ENCODE data around the gene CHST11. TPM values are rescaled to one million over a fixed set of nuclear protein-coding genes. Genes with fewer than 3 reads are reported as not detected.

CHST11 gene
- total RNA-seq, 1 experiment from 2014 or later, result 6.7 TPM

- Mint-ChIP-seq H3K4me3 (no peak overlapping the region), H3K9me3 (no peaks in the 10 kb centered on the region; a peak in 2 of 5 replicates), H3K27ac (no peak overlapping the region), H3K4me1 (peaks cover 33 to 45% of the 10 kb centered on the region in 2 experiments), H3K36me3 (ENCODE audit: insufficient read depth in 1 of 3, low read depth in 3 of 3) (peaks cover 0 to 7% (median 0%) of the 10 kb centered on the region in 3 experiments; a peak in 2 of 7 replicates), H3K27me3 (ENCODE audit: low read depth) (no peaks in the 10 kb centered on the region)
- Histone ChIP-seq H4K91ac (ENCODE audit: insufficient read length, low read depth, low read length) (no peak overlapping the region), H3K79me1 (ENCODE audit: insufficient read depth, low read depth, low read length, poor library complexity, severe bottlenecking) (no peaks in the 10 kb centered on the region), H2BK20ac (ENCODE audit: low read depth, low read length, poor library complexity, severe bottlenecking) (no peak overlapping the region), H3K23ac (ENCODE audit: insufficient read length, low read depth, low read length) (no peak overlapping the region), H4K5ac (ENCODE audit: insufficient read length, low read depth, low read length) (no peak overlapping the region), H3K27me3 (ENCODE audit: insufficient read depth, low read length) (no peaks in the 10 kb centered on the region), H2BK120ac (ENCODE audit: low read depth, low read length, poor library complexity, severe bottlenecking) (no peak overlapping the region), H4K8ac (replicated peaks; ENCODE audit: insufficient read length, low read depth, low read length) (no peak overlapping the region), H2BK15ac (ENCODE audit: low read depth, low read length) (no peak overlapping the region), H2BK12ac (ENCODE audit: insufficient read length, low read depth, low read length) (no peak overlapping the region), H4K20me1 (ENCODE audit: control insufficient read depth, insufficient read depth, insufficient read length) (no peaks in the 10 kb centered on the region), H2AFZ (ENCODE audit: low read length) (no peak overlapping the region), H2BK5ac (ENCODE audit: insufficient read length, low read length) (no peak overlapping the region), H2AK5ac (ENCODE audit: insufficient read length, low read length) (no peak overlapping the region), H3K23me2 (ENCODE audit: insufficient read length, low read depth, low read length, poor library complexity, severe bottlenecking) (no peaks in the 10 kb centered on the region), H3K4me1 (ENCODE audit: insufficient read depth, low read length) (peaks cover 4% of the 10 kb centered on the region; the same call in 1 of the 2 replicates), H3K79me2 (ENCODE audit: insufficient read depth, low read length) (no peaks in the 10 kb centered on the region), H3K14ac (ENCODE audit: insufficient read depth, low read length) (no peak overlapping the region), H3K4me2 (ENCODE audit: insufficient read depth, insufficient read length, low read length) (no peak overlapping the region), H3T11ph (ENCODE audit: low read length) (no peak overlapping the region), H3K9me3 (ENCODE audit: control insufficient read depth, low read depth, low read length) (no peaks in the 10 kb centered on the region), H3K18ac (ENCODE audit: insufficient read length, low read depth, low read length) (no peak overlapping the region), H3K9ac (ENCODE audit: extremely low read depth, insufficient read length, low read length) (no peak overlapping the region), H3K56ac (ENCODE audit: insufficient read length, low read depth, low read length) (no peak overlapping the region), H3K27ac (ENCODE audit: insufficient read length, low read depth, low read length) (no peak overlapping the region), H3K4ac (ENCODE audit: low read depth, low read length) (no peak overlapping the region)
- no CpG with 5 or more reads among the region's 2 CpGs for WGBS (ENCODE audit: extremely low coverage, insufficient read length, low lambda C conversion rate)
- DNase-seq, result no peak
- no peak for TF ChIP-seq CTCF (conservative IDR thresholded peaks at IDR 0.05)
Measured at GRCh38 chr12:104508752-104509446, 52.2 kb downstream of the CHST11 start.
